GM19324 (cell line): ENCODE data around the gene COQ4.

Source experiments
- ATAC-seq: cut with Tn5 transposase; IDR thresholded peaks from one replicate; pipeline ENCODE4 v1.9.1; 2021; ENCODE audit warnings: mild to moderate bottlenecking, moderate library complexity; ENCODE audit not compliant: unreplicated experiment, low FRiP score

The COQ4 gene

GRCh38 chr9:128339761-128340690 is 17.4 kb downstream of the COQ4 start, which contains the start of gene SLC27A4:
SLC27A4 (plus strand) TSS chr9:128340527; CDS start chr9:128343133, 2,606 bp downstream.
- peak; percentile 77 for ATAC-seq

DNA sequence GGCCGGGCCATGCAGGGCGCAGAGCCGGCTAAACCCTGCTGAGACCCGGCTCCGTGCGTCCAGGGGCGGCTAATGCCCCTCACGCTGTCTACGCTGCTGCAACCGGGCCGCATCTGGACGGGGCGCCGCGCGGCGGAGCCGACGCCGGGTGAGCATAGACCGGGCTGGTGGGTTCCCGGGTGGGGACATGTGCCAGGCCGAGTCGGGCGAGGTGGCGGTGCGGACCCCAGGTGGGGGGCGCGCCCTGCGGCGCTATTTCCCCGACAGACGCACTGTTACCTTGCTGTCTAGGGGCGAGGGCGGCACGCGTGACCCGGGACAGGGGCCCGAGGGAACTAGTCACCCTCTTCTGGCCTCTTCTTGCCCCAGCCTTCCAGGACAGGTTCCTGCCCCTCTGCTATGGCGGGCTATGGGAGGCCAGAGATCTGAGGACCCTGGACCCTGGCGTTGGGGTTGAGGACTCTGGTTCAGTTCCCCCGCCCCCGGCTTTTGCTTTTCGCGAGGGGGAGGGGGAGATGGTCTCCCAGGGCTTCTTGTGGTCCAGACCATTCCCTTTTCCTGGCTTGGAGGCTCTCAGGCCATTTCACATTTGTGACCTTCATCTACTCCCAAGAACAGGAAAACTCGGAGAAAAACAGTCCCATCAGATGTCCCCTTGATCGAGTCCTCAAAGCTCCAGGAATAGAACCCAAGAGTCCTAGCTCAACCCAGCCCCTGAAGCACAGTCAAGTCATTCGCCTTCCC is 18.2 kb downstream of the COQ4 start:
- no peak for ATAC-seq

GRCh38 chr9:128341435-128341849 is 18.8 kb downstream of the COQ4 start:
- ATAC-seq, result no peak

DNA sequence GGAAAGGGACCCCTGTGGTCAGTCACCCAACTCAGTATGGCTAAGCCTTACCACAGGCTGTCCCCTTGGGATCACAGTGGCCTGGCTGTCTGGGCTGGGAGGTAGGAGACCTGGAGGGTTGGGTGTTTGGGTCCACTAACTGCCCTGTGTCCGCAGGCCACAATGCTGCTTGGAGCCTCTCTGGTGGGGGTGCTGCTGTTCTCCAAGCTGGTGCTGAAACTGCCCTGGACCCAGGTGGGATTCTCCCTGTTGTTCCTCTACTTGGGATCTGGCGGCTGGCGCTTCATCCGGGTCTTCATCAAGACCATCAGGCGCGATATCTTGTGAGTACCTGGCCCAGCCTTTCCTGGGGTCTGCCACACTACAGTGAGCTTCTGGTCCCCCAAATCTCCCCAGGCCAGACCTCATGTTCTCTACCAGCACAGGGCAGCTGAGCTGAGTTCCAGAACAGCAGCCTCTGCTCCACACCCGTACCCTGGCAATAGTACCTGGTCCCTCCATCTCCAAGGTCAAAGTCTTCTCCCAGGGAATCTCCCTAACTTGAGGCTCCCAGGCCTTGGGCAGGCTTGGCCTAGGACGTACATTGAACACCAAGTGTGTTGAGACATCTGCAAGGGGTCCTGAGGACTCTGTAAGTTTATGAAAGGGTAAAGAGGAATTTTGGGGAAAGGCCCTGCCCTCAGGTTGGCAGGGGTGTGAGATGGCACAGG is 20.5 kb downstream of the COQ4 start:
- ATAC-seq, result no peak

GRCh38 chr9:128343855-128344254 is 21.2 kb downstream of the COQ4 start:
- ATAC-seq, result no peak

GRCh38 chr9:128344931-128345605 is 22.4 kb downstream of the COQ4 start:
- no peak for ATAC-seq

DNA sequence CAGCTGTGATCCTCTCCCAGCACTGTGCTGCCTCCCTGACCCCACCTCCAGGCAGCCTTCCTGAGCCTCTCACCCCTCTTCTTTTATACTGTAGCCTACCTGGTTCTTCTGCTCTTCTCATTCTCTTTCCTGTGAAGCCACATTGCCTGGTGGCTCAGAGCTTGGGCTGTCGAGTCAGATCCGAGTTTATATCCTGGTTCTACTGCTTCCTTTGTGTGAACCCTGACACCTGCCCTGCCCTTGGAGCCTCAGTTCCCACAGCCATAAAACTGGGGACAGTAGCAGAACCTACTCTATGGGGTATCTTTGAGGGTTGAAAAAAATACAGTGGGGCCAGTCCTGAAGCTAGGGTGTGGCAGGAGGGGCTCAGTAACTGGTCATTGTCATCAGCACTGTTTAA is 26.5 kb downstream of the COQ4 start:
- ATAC-seq, result no peak

- no peak for ATAC-seq
These were observed 27.1 kb downstream of the COQ4 start for GRCh38 chr9:128349772-128350171.

- no peak for ATAC-seq
These were observed 32.8 kb downstream of the COQ4 start for GRCh38 chr9:128355451-128355850.

DNA sequence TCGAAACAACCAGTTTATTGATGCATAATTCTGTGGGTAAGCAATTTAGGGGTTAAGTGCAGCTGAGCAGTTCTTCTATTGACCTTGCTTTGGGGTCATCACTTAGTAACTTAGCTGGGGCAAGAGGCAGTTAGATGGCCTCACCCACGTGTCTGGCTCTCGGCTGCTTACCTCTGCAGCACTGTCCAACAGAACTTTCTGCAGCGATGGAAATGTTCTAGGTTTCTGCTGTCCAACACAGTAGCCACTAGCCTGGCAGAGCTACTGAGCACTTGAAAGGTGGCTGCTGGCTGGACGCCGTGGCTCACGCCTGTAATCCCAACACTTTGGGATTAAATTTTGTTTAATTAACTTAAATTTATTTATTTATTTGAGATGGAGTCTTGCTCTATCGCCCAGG is 35.5 kb downstream of the COQ4 start:
- ATAC-seq, result no peak

DNA sequence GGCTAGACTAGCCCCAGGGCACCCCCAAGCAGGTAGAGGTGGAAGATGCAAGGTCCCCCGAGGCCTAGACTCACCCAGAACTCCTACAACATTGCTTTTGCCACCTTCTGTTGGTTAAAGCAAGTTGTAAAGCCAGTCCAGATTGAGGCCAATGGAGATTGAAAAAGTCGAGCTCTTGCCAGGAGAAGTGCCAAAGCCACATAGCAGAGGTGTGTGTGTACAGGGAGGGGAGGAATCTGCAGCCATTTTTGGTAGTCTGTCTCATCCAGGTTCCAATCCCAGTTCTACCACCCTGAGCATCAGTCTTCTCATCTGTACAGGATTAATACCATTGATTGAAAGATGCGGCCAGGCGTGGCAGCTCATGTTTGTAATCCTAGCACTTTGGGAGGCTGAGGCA is 36.2 kb downstream of the COQ4 start:
- no peak for ATAC-seq

DNA sequence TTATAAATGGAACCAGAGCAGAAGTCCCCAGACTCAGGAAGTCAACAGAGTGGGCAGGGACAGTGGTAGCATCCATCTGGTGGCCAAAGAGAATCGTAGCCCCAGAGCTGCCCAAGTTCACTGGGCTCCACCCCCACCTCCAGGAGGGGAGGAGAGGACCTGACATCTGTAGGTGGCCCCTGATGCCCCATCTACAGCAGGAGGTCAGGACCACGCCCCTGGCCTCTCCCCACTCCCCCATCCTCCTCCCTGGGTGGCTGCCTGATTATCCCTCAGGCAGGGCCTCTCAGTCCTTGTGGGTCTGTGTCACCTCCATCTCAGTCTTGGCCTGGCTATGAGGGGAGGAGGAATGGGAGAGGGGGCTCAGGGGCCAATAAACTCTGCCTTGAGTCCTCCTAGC is 38.2 kb downstream of the COQ4 start:
- ATAC-seq, result no peak

DNA sequence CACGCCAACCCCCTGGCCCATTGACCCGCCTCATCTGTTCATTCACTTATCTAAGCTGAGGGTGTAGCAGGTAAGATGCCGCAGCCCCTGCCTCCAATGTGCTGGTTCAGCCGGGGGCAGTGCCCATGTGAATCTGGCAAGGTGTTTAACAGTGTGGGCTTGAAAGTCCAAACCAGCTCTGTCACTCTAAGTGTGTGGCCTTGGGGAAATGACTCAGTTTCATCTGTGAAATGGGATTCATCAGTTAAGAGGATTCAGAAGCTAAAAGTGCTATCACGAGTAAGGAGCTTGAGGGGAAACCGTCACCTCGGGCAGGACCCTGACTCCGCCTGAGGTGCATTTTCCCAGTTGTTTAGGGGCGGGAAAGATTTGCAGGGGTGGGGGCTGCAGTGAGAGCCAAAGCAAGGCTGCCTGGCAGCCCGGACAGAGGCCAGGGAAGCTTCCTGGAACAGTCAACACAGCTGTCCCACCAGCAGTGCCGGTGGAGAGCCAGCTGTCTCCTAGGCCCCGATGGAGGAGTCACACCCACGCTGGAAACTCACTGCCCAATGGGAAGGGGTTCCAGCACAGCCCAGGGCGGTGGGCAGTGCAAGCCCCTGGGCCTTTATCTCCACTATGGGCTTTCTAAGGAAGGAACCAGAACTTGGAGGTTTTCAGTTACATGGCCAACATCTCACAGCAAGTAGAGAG is 38.8 kb downstream of the COQ4 start:
- no peak for ATAC-seq

GRCh38 chr9:128361986-128362646 is 39.5 kb downstream of the COQ4 start:
- ATAC-seq, result peak; percentile 45

- ATAC-seq, result no peak
These were observed 40.1 kb downstream of the COQ4 start for GRCh38 chr9:128362774-128363173.

- no peak for ATAC-seq
These were observed 42.9 kb downstream of the COQ4 start for GRCh38 chr9:128365525-128365924.

DNA sequence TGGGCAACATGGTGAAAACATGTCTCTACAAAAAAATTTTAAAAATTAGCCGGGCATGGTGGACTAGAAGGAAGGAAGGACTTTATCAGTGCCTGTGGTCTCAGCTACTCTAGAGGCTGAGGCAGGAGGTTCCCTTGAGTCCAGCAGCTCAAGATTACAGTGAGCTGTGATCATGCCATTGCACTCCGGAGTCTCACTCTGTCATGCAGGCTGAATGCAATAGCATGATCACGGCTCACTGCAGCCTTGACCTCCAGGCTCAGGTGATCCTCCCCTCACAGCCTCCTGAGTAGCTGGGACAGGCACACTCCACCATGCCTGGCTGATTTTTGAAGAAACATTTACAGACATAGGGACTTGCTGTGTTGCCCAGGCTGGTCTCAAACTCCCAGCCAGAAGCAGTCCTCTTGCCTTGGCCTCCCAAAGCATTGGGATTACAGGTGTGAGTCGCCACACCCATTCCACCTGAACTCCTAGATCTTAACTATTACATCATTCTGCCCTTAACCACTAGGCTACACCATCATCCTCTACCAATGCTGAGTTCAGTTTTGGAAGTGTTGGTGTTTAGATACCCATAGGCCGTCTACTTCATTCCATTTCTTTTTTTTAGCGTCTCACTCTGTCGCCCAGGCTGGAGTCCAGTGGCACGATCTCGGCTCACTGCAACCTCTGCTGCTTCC is 46.5 kb downstream of the COQ4 start:
- no peak for ATAC-seq

DNA sequence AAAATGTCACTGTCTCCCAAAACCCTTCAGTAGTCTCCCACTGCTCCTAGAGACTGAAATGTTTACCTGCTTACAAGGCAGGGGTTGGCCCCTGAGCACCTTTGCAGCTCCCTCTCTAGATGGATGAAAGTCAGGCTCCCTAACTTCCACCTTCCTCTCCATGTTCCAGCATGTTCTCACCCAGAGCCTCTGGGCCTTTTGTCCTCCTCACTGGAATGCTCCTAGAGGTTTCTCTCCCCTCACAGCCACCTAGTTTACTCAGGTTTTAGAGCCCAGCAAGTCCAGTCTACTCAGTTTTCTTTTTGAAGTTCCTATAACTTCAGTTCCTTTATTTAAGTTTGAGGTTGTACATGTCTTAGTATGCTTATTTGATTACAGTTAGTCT is 47.7 kb downstream of the COQ4 start:
- no peak for ATAC-seq
